ENCODE results near the gene SLC12A7. TPM values are rescaled to one million over a fixed set of nuclear protein-coding genes. Genes with fewer than 3 reads are reported as not detected.

SLC12A7 gene
- total RNA-seq, 1 donor from 2014 or later: 49.5 TPM

DNA sequence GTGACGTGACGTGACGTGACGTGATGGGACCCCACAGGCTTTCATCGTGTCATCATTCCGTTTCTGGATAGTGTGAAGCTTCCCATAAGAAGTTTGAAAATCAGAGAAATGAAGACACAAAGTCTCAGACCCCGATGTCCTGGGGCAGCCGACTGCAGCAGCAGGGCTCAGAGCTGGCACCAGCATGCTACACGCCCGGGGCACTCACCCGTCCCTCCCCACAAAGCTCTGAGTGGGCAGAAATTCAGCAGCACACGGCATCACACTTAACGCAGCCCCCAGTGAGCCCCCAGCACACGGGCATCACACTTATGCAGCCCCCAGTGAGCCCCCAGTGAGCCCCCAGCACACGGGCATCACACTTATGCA lies 42.2 kb downstream of the SLC12A7 start:
- Histone ChIP-seq H3K9me3 (no peaks in the 10 kb centered on the region), H3K27ac (no peak overlapping the region), H3K4me1 (no peaks in the 10 kb centered on the region), H3K36me3 (peaks cover 53% of the 10 kb centered on the region), H3K27me3 (ENCODE audit: low read depth) (no peaks in the 10 kb centered on the region), H3K4me3 (no peak overlapping the region)
- intact Hi-C loops (cut with DNase I): no loop called here
- ATAC-seq: no peak
- DNase-seq: no peak
- TF ChIP-seq, protein P1, sequence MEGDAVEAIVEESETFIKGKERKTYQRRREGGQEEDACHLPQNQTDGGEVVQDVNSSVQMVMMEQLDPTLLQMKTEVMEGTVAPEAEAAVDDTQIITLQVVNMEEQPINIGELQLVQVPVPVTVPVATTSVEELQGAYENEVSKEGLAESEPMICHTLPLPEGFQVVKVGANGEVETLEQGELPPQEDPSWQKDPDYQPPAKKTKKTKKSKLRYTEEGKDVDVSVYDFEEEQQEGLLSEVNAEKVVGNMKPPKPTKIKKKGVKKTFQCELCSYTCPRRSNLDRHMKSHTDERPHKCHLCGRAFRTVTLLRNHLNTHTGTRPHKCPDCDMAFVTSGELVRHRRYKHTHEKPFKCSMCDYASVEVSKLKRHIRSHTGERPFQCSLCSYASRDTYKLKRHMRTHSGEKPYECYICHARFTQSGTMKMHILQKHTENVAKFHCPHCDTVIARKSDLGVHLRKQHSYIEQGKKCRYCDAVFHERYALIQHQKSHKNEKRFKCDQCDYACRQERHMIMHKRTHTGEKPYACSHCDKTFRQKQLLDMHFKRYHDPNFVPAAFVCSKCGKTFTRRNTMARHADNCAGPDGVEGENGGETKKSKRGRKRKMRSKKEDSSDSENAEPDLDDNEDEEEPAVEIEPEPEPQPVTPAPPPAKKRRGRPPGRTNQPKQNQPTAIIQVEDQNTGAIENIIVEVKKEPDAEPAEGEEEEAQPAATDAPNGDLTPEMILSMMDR (IDR thresholded peaks at IDR 0.05): no peak

DNA sequence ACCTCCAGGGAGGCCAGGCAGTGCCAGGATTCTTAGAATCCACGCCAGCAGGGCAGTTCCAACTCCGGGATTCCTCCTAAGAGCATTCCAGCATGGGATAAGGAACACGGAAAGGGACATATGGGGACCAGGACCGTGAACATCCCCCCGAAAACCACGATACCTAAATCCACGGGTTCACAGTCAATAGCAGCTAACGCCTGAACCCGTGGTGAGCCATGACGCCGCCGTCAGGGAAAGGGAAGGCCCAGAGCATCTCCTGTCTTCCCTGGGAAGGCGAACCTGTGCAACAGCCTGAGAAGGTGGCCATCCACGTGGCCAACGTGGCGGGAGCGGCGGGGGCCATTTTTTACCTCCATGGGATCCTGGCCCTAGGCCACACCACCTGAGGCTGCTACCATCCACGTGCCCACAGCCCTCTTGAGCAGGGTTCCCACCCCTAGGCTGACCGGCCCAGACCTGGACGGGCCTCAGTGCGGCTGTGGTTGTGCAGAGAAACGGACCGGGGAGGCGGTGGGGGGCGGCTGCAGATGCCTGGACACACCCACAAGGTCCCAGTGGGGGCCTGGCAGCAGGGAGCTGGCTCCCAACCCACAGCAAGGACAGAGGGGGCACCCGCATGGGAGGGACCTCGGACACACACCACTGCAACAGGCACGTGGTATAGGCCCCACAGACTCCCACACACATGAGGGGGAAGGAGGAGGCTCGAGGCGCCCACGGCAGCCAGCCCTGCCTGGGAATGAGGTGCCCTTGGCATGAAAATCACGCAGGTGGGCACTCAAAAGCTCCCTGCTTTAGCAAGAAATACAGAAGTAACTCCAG lies 42.8 kb downstream of the SLC12A7 start:
- Histone ChIP-seq H3K27ac (no peak overlapping the region), H3K27me3 (ENCODE audit: low read depth) (no peaks in the 10 kb centered on the region), H3K36me3 (peaks cover 50% of the 10 kb centered on the region), H3K9me3 (no peaks in the 10 kb centered on the region), H3K4me3 (no peak overlapping the region), H3K4me1 (no peaks in the 10 kb centered on the region)
- TF ChIP-seq, protein P1 (IDR thresholded peaks at IDR 0.05): no peak
- ATAC-seq (peak in 1 of 2 donors; percentile 12), DNase-seq (no peak)
- intact Hi-C loops (cut with DNase I): no loop called here

DNA sequence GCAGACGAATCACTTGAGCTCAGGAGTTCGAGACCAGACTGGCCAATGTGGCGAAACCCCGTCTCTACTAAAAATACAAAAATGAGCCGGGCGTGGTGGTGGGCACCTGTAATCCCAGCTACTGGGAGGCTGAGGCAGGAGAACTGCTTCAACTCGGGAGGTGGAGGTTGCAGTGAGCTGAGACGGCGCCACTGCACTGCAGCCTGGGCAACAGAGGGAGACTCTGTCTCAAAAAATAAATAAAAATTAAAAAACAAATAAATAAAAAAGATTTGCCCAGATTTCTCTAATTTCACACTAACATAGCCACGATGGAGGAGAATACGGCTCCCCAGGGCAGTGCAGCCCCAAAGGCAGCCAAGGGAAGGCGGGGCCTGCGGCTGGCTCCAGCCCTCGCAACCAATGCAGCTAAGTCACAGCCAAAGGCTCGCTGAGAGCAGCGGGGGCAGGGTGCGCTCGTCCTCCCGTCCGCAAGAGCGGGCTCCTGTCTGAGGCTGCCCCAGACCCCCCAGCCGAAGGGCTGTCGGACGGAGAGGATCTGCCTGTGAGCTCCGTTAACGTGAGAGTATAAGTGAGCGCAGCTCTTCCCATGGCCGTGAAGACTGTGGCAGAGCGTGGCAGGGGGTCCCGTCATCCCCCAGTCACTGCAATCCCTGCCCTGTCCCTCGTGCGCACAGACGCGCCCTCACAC lies 43.5 kb downstream of the SLC12A7 start:
- Histone ChIP-seq H3K9me3 (no peaks in the 10 kb centered on the region), H3K36me3 (peaks cover 47% of the 10 kb centered on the region), H3K27me3 (ENCODE audit: low read depth) (no peaks in the 10 kb centered on the region), H3K27ac (no peak overlapping the region), H3K4me3 (no peak overlapping the region), H3K4me1 (no peaks in the 10 kb centered on the region)
- ATAC-seq: peak in 1 of 2 donors; percentile 4
- DNase-seq: no peak
- TF ChIP-seq, protein P1 (IDR thresholded peaks at IDR 0.05): no peak
- intact Hi-C loops (cut with DNase I): no loop called here

DNA sequence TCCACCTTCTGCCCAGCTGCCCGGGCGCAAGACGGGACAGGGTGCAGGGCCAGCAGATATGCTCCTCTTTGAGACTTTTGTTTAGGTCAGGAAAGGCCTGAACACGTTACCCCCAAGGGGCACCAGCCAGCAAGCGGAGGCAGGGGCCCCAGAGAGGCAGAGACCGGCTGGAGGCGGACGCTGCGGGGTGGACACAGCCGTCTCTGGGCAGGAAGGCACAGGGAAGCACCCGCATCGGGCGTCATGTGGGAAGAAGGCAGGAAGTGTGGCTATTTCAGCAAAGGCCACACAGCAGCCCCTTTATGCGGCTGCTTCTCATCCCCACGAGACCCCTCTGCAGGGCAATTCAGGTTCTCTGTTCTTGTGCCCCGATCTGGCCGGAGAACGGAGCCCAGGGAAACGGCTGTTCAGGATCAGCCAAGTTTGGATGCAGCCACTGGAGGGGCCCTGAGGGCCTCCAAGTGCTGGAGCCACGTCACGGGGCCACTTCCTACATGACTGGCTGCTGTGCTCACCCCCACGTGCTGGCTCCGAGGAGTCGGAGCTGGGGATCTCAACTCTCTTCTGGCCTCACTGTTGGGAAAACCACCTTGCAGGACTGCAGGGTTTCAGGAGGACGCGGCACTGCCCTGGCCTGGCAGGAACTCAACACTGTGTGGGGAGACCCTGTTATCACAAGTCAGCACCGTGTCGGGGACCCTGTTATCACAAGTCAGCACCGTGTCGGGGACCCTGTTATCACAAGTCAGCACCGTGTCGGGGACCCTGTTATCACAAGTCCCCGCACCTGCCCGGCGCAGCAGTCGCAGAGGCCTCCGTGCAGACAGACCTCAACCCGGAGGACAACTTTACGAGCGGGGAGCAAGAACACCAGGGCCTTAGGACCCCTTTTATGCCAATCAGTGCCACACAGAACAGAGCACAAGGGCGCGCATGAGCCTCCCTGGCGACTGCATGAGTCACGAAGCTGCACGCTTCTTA lies 44.4 kb downstream of the SLC12A7 start:
- TF ChIP-seq, protein P1 (IDR thresholded peaks at IDR 0.05): no peak
- Histone ChIP-seq H3K9me3 (no peaks in the 10 kb centered on the region), H3K4me3 (no peak overlapping the region), H3K4me1 (no peaks in the 10 kb centered on the region), H3K36me3 (peaks cover 53% of the 10 kb centered on the region), H3K27me3 (ENCODE audit: low read depth) (no peaks in the 10 kb centered on the region), H3K27ac (no peak overlapping the region)
- intact Hi-C loops (cut with DNase I): no loop called here
- no peak for ATAC-seq
- no peak for DNase-seq

DNA sequence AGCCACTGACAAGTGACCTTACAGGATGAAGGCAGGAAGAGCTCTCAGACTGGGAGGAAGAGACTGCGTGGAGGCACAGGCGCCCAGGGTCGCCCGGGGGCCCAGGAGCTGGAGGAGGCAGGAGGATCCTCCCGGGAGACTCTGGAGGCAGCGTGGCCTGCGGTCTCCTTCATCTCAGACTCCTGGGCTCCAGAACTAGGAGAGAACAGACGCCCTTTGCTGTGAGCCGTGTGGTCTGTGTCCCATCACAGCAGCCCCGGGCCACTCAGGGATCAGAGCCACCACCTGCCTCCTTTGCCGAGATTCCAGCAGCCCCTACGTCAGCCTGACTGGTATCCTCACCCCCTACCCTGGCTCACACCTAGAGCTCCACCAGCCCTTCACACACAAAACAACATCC lies 45.2 kb downstream of the SLC12A7 start:
- Histone ChIP-seq H3K27me3 (ENCODE audit: low read depth) (no peaks in the 10 kb centered on the region), H3K27ac (no peak overlapping the region), H3K36me3 (peaks cover 61% of the 10 kb centered on the region), H3K9me3 (no peaks in the 10 kb centered on the region), H3K4me1 (no peaks in the 10 kb centered on the region), H3K4me3 (no peak overlapping the region)
- DNase-seq (no peak), ATAC-seq (no peak)
- intact Hi-C loops (cut with DNase I): no loop called here
- TF ChIP-seq, protein P1 (IDR thresholded peaks at IDR 0.05): no peak
